Measurements from ENCODE around the gene ETFDH.
"Not testable (repeated sequence)": the region's sequence is repeated elsewhere in the genome, so short reads cannot be mapped to it uniquely, and the experiment has no call there.

The ETFDH gene

GRCh38 chr4:158666892-158667291, 5.2 kb upstream of the ETFDH start:
- Mint-ChIP-seq H3K27me3 (no peaks in the 10 kb centered on the region), H3K27ac (no peak overlapping the region), H3K4me3 (no peak overlapping the region), H3K4me1 (ENCODE audit: low read depth) (peaks cover 17% of the 10 kb centered on the region), H3K9me3 (no peaks in the 10 kb centered on the region), H3K36me3 (ENCODE audit: low read depth) (peaks cover 46% of the 10 kb centered on the region)
- DNase-seq = no peak

GRCh38 chr4:158667651-158668198, 4.4 kb upstream of the ETFDH start:
- no peak for DNase-seq
- Mint-ChIP-seq H3K27me3 (no peaks in the 10 kb centered on the region), H3K4me1 (ENCODE audit: low read depth) (peaks cover 20% of the 10 kb centered on the region), H3K36me3 (ENCODE audit: low read depth) (peaks cover 52% of the 10 kb centered on the region), H3K9me3 (no peaks in the 10 kb centered on the region), H3K4me3 (no peak overlapping the region), H3K27ac (no peak overlapping the region)

GRCh38 chr4:158669310-158669709, 2.8 kb upstream of the ETFDH start:
- Mint-ChIP-seq H3K27ac (no peak overlapping the region), H3K4me3 (peak overlapping the region; percentile 23), H3K4me1 (ENCODE audit: low read depth) (peaks cover 23% of the 10 kb centered on the region), H3K27me3 (no peaks in the 10 kb centered on the region), H3K36me3 (ENCODE audit: low read depth) (peaks cover 53% of the 10 kb centered on the region), H3K9me3 (no peaks in the 10 kb centered on the region)
- no peak for DNase-seq

GRCh38 chr4:158670975-158671664, 976 bp upstream of the ETFDH start:
- H3K36me3 Mint-ChIP-seq (ENCODE audit: low read depth) = peaks cover 50% of the 10 kb centered on the region
- H3K4me1 Mint-ChIP-seq (ENCODE audit: low read depth) = peaks cover 27% of the 10 kb centered on the region
- H3K4me3 Mint-ChIP-seq = peak overlapping the region; percentile 99
- no peaks in the 10 kb centered on the region for H3K9me3 Mint-ChIP-seq
- H3K27me3 Mint-ChIP-seq = no peaks in the 10 kb centered on the region
- no peak for DNase-seq
- peak overlapping the region; percentile 99 for H3K27ac Mint-ChIP-seq

GRCh38 chr4:158671665-158671914, 506 bp upstream of the ETFDH start, which contains the start of gene C4orf46:
Gene C4orf46, minus strand, starts transcription at chr4:158671887. Its CDS starts 86 bp downstream, at chr4:158671801.
- Mint-ChIP-seq H3K36me3 (ENCODE audit: low read depth) (peaks cover 46% of the 10 kb centered on the region), H3K27ac (peak within 1 kb of the TSS; percentile 99), H3K27me3 (no peaks in the 10 kb centered on the region), H3K9me3 (no peaks in the 10 kb centered on the region), H3K4me3 (peak within 1 kb of the TSS; percentile 99), H3K4me1 (ENCODE audit: low read depth) (peaks cover 27% of the 10 kb centered on the region)
- no peak for DNase-seq

- Mint-ChIP-seq H3K9me3 (no peaks in the 10 kb centered on the region), H3K36me3 (ENCODE audit: low read depth) (peaks cover 34% of the 10 kb centered on the region), H3K4me1 (ENCODE audit: low read depth) (peaks cover 27% of the 10 kb centered on the region), H3K27me3 (no peaks in the 10 kb centered on the region), H3K4me3 (no peak overlapping the region), H3K27ac (no peak overlapping the region)
- no peak for DNase-seq
These were observed 1.5 kb downstream of the ETFDH start for GRCh38 chr4:158673633-158674032.

GRCh38 chr4:158676076-158676475, 4.0 kb downstream of the ETFDH start:
- Mint-ChIP-seq H3K4me3 (no peak overlapping the region), H3K4me1 (ENCODE audit: low read depth) (peaks cover 13% of the 10 kb centered on the region), H3K27me3 (no peaks in the 10 kb centered on the region), H3K9me3 (no peaks in the 10 kb centered on the region), H3K36me3 (ENCODE audit: low read depth) (peaks cover 29% of the 10 kb centered on the region), H3K27ac (no peak overlapping the region)
- no peak for DNase-seq

- H3K9me3 Mint-ChIP-seq = no peaks in the 10 kb centered on the region
- no peak overlapping the region for H3K27ac Mint-ChIP-seq
- H3K27me3 Mint-ChIP-seq = no peaks in the 10 kb centered on the region
- H3K4me1 Mint-ChIP-seq (ENCODE audit: low read depth) = peaks cover 5% of the 10 kb centered on the region
- H3K4me3 Mint-ChIP-seq = no peak overlapping the region
- peaks cover 32% of the 10 kb centered on the region for H3K36me3 Mint-ChIP-seq (ENCODE audit: low read depth)
- no peak for DNase-seq
These were observed 6.7 kb downstream of the ETFDH start for GRCh38 chr4:158678767-158679166.

GRCh38 chr4:158681629-158682028, 9.5 kb downstream of the ETFDH start:
- no peak overlapping the region for H3K4me3 Mint-ChIP-seq
- H3K36me3 Mint-ChIP-seq (ENCODE audit: low read depth) = peaks cover 46% of the 10 kb centered on the region
- no peak for DNase-seq

GRCh38 chr4:158682066-158682465, 10.0 kb downstream of the ETFDH start:
- H3K9me3 Mint-ChIP-seq = no peaks in the 10 kb centered on the region
- DNase-seq = no peak
- no peaks in the 10 kb centered on the region for H3K27me3 Mint-ChIP-seq
- no peaks in the 10 kb centered on the region for H3K4me1 Mint-ChIP-seq (ENCODE audit: low read depth)
- H3K27ac Mint-ChIP-seq = no peak overlapping the region
- peaks cover 50% of the 10 kb centered on the region for H3K36me3 Mint-ChIP-seq (ENCODE audit: low read depth)
- no peak overlapping the region for H3K4me3 Mint-ChIP-seq

More at GRCh38 chr4:158681629-158682028, 9.5 kb downstream of the ETFDH start:
- Mint-ChIP-seq H3K4me1 (ENCODE audit: low read depth) (no peaks in the 10 kb centered on the region), H3K27me3 (no peaks in the 10 kb centered on the region), H3K27ac (no peak overlapping the region), H3K9me3 (no peaks in the 10 kb centered on the region)

GRCh38 chr4:158688813-158689212, 16.7 kb downstream of the ETFDH start:
- H3K27ac Mint-ChIP-seq = no peak overlapping the region

GRCh38 chr4:158704274-158704673, 32.2 kb downstream of the ETFDH start:
- Mint-ChIP-seq H3K27me3 (no peaks in the 10 kb centered on the region), H3K36me3 (ENCODE audit: low read depth) (peaks cover 52% of the 10 kb centered on the region), H3K4me1 (ENCODE audit: low read depth) (no peaks in the 10 kb centered on the region), H3K9me3 (no peaks in the 10 kb centered on the region), H3K4me3 (no peak overlapping the region), H3K27ac (no peak overlapping the region)
- DNase-seq = no peak

More at GRCh38 chr4:158688813-158689212, 16.7 kb downstream of the ETFDH start:
- H3K27me3 Mint-ChIP-seq = no peaks in the 10 kb centered on the region
- peaks cover 43% of the 10 kb centered on the region for H3K36me3 Mint-ChIP-seq (ENCODE audit: low read depth)
- H3K4me3 Mint-ChIP-seq = no peak overlapping the region
- DNase-seq = no peak
- no peaks in the 10 kb centered on the region for H3K9me3 Mint-ChIP-seq
- H3K4me1 Mint-ChIP-seq (ENCODE audit: low read depth) = no peaks in the 10 kb centered on the region

- Mint-ChIP-seq H3K36me3 (ENCODE audit: low read depth) (peaks cover 95% of the 10 kb centered on the region), H3K4me3 (no peak overlapping the region), H3K27ac (peak overlapping the region; percentile 44), H3K4me1 (ENCODE audit: low read depth) (peaks cover 1% of the 10 kb centered on the region), H3K9me3 (no peaks in the 10 kb centered on the region), H3K27me3 (no peaks in the 10 kb centered on the region)
- DNase-seq = no peak
These were observed 38.7 kb downstream of the ETFDH start for GRCh38 chr4:158710814-158711213.

- H3K9me3 Mint-ChIP-seq; H3K27me3 Mint-ChIP-seq; H3K4me1 Mint-ChIP-seq (ENCODE audit: low read depth); DNase-seq; H3K4me3 Mint-ChIP-seq: not testable (repeated sequence)
- H3K36me3 Mint-ChIP-seq (ENCODE audit: low read depth) = peaks cover 94% of the 10 kb centered on the region
- H3K27ac Mint-ChIP-seq = peak overlapping the region; percentile 66
These were observed 40.5 kb downstream of the ETFDH start for GRCh38 chr4:158712622-158713021.

- Mint-ChIP-seq H3K27me3 (no peaks in the 10 kb centered on the region), H3K36me3 (ENCODE audit: low read depth) (peaks cover 97% of the 10 kb centered on the region)
- no peak for DNase-seq
These were observed 42.8 kb downstream of the ETFDH start for GRCh38 chr4:158714937-158715336.

More at GRCh38 chr4:158714937-158715336, 42.8 kb downstream of the ETFDH start:
- no peak overlapping the region for H3K4me3 Mint-ChIP-seq
- H3K4me1 Mint-ChIP-seq (ENCODE audit: low read depth) = peaks cover 17% of the 10 kb centered on the region
- no peaks in the 10 kb centered on the region for H3K9me3 Mint-ChIP-seq
- no peak overlapping the region for H3K27ac Mint-ChIP-seq
